HG02642 (cell line): Measurements from ENCODE around the gene RARS1.
A peak's percentile ranks its signal among the peaks of the same experiment; 100 is the strongest.
"Not testable (repeated sequence)": the region's sequence is repeated elsewhere in the genome, so short reads cannot be mapped to it uniquely, and the experiment has no call there.

Source experiments
- ATAC-seq: cut with Tn5 transposase; IDR thresholded peaks from one replicate; pipeline ENCODE4 v1.9.1; 2021; ENCODE audit warnings: mild to moderate bottlenecking; ENCODE audit not compliant: unreplicated experiment, poor library complexity

Gene RARS1

DNA sequence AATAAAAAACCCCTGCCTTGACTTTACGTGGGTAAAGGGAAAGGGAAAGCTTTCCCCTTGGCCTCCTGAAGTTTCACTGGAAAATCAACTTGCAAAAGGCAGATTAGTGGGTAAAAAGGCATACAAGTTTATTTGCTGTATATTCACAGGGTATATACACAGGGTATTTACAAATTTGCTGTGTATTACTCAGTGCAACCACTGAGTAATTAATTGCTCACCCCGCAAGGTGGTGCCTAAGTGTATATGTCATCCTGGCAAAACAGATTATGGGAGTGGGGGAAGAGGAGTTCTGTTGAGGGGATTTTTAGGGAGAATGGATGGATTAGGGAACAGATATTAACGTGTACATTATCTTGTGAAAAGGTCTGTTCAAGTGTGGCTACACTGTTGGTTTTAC, 7.1 kb upstream of the RARS1 start:
- no peak for ATAC-seq

DNA sequence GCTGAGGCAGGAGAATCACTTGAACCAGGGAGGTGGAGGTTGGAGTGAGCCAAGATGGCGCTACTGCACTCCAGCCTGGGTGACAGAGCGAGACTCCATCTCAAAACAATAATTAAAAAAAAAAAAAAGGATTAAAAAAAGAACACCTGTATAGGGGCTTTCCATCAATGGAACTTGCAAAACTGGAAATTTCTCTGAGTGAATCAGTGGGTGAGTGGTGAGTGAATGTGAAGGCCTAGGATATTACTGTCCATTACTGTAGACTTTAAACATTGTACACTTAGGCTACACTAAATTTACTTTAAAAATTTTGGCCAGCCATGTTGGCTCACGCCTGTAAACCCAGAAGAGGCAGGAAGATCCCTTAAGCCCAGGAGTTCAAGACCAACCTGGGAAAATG, 5.7 kb upstream of the RARS1 start:
- ATAC-seq, result no peak

DNA sequence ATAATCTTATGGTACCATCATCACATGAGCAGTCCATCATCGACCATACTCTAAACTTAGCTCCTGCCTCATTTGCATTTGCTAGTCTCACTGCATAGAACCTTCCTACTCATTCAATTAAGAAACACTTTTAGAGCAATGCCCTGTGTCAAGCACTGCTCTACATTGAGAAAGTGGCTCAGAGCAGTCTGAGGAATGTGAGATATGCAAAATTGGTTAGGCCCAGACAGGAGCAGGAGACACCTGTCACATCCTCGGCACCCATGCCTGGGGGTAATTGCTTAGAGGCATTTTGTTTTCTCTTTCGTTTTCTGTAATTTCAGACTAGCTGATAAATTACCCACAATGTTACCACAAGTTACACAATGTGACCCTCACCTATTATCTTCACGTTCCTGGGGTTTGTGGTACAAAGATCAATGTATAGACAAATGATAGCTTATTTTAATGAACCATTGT, 4.9 kb upstream of the RARS1 start:
- ATAC-seq, result peak; percentile 92

DNA sequence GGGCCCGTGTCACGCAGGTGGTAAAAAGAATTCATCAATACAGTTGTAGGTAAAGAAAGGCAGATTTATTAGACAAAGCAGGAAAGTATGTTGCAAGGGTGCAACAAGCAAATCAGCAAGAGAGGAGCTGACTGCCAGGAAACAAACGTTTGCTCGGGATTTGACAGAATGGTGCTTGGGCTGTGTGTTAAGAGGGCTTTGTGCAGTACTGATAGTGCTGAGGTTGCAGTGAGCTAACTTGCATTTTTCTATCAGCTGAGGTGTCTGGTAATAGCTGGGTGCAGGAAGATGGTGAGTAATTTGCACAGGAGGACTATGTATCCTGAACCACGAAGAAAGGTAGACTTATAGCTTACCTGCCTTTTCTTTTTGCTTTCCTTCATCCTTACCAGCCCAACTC, 3.9 kb upstream of the RARS1 start:
- no peak for ATAC-seq

DNA sequence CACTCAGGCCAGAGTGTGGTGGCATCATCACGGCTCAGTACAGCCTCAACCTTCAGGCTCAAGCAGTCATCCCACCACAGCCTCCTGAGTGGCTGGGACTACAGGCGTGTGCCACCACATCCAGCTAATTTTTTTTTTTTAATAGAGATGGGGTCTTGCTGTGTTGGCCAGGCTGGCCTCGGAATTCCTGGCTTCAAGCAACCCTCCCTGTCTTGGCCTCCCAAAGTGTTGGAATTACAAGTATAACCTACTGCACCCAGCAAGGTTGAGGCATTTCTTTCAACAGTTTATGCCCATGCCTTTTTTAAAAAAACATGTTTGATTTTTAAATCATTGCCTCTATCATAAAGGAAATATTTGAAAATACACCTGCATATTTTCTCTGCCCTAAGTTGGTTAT, 2.8 kb downstream of the RARS1 start:
- no peak for ATAC-seq

DNA sequence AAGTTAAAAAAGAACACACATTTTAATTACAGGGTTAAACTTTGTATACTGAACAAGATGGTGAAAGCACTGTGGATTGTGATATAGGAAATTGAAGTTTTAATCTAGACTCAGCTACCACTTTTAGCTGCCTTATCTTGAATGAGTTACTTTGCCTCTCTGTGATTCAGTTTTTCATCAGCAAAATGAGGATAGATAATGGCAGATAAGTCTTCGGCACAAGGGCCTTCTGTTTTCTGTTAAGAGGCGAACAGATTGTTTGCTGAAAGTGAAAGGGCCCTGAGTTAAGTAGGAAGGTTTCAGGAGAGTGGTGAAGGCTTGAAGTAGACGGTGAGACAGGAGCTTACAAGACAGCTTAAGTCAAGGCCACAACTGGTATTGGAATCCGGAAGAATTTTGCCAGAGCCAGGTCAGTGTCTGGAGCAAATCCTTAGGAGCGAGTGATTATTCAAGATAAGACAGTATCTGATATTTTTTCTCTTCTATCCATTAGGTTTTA, 7.8 kb downstream of the RARS1 start:
- ATAC-seq, result no peak

DNA sequence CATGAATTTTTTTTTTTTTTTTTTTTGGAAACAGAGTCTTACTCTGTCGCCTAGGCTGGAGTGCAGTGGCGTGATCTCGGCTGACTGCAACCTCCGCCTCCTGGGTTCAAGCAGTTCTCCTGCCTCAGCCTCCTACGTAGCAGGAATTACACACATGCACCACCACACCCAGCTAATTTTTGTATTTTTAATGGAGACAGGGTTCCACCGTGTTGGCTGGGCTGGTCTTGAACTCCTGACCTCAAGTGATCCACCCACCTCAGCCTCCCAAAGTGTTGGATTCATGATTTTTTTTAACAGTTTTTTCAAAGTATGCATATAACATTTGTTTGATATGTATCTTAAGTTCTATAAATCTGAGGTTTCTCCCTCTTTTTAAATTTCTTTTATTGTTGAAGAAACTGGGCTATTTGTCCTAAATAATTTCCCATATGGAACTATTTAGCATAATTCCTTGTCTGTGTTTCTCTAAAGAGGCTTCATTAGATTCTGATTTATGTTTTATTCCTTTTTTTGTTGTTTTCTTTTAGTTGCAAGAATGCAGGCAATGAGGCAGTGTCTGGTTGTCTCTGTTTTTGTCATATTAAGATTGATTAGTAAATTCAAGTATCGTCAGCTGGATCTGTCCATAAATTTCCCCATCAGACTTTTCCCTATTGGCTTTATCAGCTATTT, 16.4 kb downstream of the RARS1 start:
- no peak for ATAC-seq

DNA sequence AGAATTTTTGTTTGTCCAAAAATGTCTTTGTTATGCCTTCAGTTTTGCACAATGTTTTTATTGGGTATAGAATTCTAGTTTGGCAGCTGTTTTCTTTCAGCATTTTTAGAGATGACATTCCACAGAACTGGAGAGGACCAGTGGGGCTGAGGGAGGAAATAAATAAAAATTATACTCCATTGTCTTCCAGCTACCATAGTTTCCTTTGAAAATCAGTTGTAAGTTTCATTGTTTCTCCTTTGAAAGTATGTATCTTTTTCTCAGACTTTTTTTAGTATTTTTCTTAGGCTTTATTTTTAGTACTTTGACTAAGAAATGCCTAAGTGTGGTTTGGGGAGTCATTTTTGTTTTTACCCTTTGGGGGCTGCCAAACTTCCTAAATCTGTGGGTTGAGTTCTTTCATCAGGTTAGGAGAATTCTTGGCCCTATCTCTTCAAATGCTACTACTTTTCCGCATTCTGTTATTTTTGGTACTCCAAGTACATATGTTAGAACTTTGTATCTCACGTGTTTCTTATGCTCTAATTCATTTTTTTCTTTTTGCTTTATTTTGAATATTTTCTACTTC, 27.7 kb downstream of the RARS1 start:
- no peak for ATAC-seq

DNA sequence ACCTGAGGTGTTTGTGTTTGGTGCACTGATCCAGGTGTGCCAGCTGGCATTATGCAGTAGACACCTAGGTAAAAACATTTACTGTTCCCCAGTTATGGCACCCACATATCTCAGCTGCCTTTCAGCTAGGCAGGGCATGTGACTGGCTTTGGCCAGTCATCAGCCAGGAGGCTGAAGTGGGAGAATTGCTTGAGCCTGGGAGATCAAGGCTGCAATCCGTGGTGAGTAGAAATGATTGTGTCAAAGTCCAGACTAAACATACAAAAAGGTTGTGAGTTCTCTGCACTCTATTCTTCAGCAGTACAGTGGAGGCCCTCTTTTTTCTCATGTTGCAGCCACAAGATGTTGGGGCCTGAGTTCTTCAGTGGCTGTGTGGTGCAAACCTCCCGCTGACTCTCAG, 39.6 kb downstream of the RARS1 start:
- ATAC-seq, result no peak

DNA sequence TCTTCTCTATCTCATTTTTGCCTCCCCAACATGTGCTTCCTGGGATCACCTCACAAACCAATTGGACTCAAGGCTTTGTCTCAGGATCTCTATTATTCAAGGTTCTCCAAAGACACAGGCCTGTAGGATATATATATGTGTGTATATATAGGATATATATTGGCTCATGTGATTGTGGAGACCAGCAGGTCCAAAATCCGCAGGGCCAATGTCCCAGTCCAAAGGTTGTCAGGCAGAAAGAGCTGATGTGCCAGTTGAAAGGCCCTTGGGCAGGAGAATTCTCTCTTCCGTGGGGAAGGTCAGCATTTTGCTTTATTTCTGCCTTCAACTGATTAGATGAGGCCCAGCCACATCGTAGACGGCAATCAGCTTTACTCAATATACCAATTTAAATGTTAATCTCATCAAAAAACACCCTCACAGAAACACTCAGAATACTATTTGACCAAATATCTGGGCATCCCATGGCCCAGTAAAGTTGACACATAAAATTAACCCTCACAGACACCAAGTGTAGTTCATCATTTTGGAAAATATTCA, 41.6 kb downstream of the RARS1 start:
- no peak for ATAC-seq

DNA sequence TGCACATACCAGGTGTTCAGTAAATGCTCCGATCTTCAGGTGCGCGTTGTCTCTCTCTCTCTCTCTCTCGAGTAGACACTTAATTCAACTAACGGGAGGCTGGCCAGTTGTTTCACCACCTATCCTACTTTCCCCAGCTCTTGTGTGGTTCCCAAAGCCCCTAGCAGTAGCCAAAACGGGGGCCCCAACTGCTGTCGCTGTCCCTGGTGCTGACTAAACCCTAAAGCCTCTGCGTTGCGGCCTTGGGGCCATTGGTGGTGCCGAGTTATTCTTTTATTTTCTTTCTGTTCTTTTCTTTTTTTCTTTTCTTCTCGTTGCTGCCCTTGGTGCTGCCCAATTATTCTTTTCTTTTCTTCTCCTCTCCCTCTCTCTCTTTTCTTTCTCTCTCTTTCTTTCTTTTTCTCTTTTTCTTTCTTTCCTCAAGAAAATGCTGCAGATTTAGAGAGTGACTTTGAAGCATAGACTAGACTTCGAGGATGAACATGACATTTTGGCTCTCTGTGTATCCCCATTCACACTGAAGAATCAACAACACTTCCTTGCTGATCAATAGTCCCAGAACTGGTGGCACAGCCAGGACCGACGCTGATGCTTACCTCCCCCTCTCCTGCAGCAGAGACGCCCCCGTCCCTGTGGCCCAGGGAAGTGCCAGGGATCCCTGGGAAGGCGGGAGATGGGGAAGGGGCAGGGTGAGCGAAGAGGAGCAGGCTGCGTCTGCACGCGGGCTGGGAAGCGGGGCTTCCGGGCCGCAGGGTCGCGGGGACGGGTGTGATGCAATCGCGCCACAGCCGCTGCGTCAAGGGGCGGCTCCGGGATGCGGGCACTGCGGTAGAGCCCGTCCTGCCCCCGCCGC, 42.5 kb downstream of the RARS1 start, which contains the start of gene FBLL1:
Gene FBLL1, plus strand, starts transcription at position 785 of the 853 bp plus-strand sequence. CDS start 200 bp downstream, outside the sequence.
- ATAC-seq, result no peak

DNA sequence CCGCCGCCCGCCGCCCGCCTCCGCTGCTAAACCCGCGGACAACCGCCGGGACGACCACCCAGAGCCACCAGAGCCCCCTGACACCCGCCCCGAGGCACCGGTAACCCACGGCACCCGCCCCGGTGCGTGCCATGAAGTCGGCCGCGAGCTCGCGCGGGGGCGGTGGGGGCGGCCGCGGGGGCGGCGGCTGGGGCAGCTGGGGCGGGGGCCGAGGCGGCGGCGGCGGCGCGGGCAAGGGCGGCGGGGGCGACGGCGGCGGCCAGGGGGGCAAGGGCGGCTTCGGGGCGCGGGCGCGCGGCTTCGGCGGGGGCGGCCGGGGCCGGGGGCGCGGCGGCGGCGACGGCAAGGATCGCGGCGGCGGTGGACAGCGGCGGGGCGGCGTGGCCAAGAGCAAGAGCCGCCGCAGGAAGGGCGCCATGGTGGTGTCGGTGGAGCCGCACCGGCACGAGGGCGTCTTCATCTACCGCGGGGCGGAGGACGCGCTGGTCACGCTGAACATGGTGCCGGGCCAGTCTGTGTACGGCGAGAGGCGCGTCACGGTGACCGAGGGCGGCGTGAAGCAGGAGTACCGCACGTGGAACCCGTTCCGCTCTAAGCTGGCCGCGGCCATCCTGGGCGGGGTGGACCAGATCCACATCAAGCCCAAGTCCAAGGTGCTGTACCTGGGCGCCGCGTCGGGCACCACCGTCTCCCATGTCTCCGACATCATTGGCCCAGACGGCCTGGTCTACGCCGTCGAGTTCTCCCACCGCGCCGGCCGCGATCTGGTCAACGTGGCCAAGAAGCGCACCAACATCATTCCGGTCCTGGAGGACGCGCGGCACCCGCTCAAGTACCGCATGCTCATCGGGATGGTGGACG, 43.3 kb downstream of the RARS1 start:
- no peak for ATAC-seq

DNA sequence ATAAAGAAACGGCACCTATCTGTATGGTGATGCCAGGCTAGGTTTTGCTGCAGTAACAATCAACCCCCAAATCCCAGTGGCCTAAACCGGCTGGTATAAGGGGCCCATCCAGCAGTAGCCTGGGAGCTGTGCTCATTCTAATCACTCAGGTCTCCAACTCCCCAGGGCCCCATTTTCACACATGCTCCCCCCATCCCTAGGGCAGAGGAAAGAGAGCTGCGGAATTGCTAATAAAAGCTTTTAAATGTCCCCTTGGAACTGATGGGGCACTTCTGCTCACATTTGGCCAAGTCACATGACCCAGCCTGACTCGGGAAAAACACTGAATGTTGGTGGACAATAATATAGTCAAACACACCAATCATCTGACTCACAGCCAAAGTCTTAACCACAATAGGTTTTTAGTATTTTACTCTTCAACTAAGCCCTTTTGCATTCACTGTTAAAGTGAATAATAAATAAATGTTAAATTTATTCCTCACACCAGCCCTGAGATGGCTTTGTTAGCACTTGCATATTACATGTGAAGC, 44.4 kb downstream of the RARS1 start:
- ATAC-seq, result no peak

DNA sequence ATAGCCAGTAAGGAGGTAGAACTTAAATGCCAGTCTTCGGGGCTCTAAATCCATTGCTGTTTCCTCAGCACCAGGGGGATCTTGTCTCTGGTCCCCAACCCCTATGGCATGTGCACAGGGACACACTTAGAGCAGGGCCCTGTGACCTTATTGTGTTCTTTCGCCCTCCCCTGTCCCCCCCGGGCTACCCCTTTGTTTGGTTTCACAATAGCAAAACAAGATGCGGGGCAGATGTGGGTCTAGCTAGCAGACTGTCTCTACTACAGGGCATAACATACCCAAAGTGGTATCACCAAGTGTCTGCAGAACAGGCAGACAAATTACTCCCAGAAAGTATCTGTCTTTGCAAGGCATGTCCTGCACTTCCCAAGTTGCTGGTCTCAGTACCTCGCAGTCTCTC, 44.9 kb downstream of the RARS1 start:
- no peak for ATAC-seq

DNA sequence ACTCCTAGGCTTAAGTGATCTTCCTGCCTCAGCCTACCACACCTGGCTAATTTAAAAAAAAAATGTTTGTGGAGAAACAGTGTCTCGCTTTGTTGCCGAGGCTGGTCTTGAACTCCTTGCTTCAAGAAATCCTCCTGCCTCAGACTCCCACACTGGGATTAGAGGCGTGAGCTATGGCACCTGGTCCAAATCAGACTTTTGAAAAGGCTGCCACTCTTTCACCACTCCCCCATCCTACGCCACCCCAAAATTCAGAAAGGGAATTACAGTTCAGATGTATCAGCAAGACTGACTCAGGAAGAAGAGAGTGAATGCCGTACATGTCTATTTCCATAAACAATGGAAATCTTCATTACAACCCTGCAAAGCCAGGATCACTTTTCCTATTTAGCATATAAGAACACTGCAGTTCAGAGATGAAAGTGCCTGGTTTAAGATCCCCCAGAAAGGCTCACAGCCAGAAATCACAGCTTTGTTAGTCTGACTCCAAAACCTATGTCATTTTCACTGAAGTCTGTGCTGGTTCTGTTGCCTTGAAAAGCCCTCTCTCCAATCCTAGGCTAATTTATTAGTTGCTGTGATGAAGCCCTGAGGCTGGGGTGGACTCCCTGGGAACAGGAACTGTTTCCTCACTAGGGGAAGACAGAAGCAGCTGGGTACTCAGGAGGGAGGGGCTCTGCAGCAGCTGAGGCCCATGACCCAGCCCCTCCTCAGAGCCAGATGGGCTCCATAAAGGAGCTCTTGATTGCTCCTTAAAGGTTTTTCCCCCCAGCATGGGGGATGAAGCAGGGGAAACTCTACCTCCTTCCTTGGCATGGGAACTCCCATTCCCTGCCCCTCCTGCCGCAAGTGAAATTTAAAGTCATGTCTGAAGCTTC, 46.0 kb downstream of the RARS1 start:
- ATAC-seq, result no peak

DNA sequence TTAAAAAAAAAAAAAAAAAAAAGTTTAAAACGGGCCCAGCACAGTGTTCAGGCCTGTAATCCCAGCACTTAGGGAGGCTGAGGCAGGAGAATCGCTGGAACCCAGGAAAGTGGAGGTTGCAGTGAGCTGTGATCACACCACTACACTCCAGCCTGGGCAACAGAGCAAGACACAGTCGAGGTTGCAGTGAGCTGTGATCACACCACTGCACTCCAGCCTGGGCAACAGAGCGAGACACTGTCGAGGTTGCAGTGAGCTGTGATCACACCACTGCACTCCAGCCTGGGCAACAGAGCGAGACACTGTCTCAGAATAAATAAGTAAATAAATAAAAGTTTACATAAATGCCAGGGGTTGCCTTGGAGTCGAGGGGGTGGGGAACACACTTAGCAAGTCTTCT, 48.1 kb downstream of the RARS1 start:
- ATAC-seq, result not testable (repeated sequence)

DNA sequence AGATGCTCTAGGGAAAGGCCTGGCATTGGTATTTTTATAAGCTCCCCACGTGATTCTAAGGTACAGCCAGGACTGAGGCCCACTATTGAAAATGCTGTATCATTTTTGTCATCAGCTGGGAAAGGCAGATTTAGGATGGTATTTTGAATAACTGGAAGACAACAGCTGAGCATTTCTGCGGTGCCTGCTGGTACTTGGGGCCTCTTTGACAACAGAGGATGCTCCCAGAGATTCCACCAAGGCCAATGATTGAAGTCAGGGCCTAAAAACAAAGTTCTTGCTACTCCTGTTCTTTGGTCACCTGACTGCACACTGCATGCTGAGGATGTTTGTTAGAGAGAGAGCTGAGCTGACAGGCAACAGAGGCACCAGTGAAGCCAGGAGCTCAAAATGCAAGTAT, 50.9 kb downstream of the RARS1 start:
- no peak for ATAC-seq

DNA sequence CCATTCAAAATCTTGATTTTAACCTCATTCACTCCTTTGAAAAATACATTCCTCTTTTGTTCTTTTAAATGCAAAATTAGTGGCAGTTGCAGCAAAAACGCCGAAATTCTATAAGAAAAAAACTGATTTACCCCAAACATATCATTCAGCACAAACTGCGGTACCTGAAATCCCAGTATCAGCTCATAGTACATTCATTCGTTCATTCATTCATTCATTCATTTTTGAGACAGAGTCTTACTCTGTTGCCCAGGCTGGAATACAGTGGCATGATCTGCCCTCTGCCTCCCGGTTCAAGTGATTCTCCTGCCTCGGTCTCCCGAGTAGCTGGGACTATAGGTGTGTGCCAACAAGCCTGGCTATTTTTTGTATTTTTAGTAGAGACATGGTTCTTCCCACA, 63.3 kb downstream of the RARS1 start:
- ATAC-seq, result no peak

DNA sequence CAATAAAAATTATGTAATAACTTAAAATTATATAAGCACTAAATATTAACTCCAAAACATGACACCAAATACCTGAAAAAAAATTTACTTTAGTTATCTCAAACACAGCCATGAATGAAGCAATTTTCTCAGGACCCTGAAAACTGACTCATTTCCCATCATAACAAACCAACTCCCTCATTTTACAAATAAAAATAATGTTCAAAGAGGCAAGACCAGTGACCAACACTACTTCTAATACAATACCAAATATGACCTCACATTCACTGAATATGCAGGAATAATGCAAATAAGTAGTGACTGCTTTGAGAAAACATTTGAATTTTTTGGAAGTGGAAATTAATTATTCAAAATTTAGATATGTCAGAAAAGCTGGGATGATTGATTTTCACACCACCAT, 64.4 kb downstream of the RARS1 start:
- ATAC-seq, result no peak
